Urinary bladder (tissue), 4 donors: Measurements from ENCODE around the gene AIFM3. TPM values are rescaled to one million over a fixed set of nuclear protein-coding genes. Genes with fewer than 3 reads are reported as not detected.
A peak's percentile ranks its signal among the peaks of the same experiment; 100 is the strongest.

Experiments used
- DNase-seq: peaks from one replicate; pipeline ENCODE4 v3.0.0-alpha.2; 2015; ENCODE audit errors: extremely low spot score
- H3K27ac ChIP-seq: one replicate; pipeline ENCODE4 v1.5.1; 2013; ENCODE audit warnings: low read depth, mild to moderate bottlenecking, moderate library complexity
- H3K36me3 ChIP-seq: one replicate; pipeline ENCODE4 v1.6.1; 2013; ENCODE audit warnings: mild to moderate bottlenecking, moderate library complexity; ENCODE audit not compliant: insufficient read depth
- H3K4me1 ChIP-seq: one replicate; pipeline ENCODE4 v1.6.1; 2013; ENCODE audit warnings: mild to moderate bottlenecking, moderate library complexity; ENCODE audit not compliant: insufficient read depth
- H3K4me3 ChIP-seq: one replicate; pipeline ENCODE4 v1.5.1; 2013; ENCODE audit warnings: low read depth, low read length
- WGBS: extraction: QIAGEN DNeasy Blood & Tissue Kit; methylation state at CpG from one replicate; pipeline ENCODE4 v1.1.7; 2013; 5-methylcytosine and 5-hydroxymethylcytosine counted together
- polyA plus RNA-seq: library from polyadenylated mRNA; stranded (reverse); fragments of 200-250 nt; gene quantifications from one replicate; pipeline ENCODE4 v1.2.3, GENCODE V29; 2013
- total RNA-seq: library from RNA; depleted of rRNA; stranded (reverse); fragments of >200 nt; gene quantifications from one replicate; pipeline ENCODE4 v1.2.3, GENCODE V29; 2014
- donor health status: healthy with polysubstance abuse.
- donor health status: healthy.

Gene AIFM3
- total and polyA plus RNA-seq, 2 donors, result 0.53 to 2.8 TPM

DNA sequence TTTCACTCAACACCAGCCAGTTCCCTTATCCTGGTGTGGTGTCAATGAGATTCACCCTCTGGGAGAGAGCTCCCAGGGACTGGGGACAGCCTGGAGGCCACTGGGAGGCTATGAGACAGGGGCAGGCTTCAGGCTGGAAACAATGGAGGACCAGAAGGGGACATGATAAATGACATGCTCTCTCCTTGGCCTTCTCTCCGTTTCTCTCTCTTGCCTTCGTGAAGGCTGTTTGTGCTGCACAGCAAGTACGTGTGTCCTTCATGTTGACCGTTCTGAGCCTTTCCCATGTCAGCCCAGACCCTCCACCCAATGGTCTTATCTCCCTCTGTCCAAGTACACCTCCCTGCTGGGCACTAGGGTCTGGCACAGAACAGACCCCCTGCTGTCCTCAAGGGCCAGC lies 13.5 kb downstream of the AIFM3 start:
- Histone ChIP-seq H3K36me3 (no peaks in the 10 kb centered on the region), H3K27ac (no peak overlapping the region), H3K4me3 (no peak overlapping the region), H3K4me1 (no peaks in the 10 kb centered on the region)
- 78% methylated on average over 4 of the region's 4 CpGs for WGBS
- no peak for DNase-seq

DNA sequence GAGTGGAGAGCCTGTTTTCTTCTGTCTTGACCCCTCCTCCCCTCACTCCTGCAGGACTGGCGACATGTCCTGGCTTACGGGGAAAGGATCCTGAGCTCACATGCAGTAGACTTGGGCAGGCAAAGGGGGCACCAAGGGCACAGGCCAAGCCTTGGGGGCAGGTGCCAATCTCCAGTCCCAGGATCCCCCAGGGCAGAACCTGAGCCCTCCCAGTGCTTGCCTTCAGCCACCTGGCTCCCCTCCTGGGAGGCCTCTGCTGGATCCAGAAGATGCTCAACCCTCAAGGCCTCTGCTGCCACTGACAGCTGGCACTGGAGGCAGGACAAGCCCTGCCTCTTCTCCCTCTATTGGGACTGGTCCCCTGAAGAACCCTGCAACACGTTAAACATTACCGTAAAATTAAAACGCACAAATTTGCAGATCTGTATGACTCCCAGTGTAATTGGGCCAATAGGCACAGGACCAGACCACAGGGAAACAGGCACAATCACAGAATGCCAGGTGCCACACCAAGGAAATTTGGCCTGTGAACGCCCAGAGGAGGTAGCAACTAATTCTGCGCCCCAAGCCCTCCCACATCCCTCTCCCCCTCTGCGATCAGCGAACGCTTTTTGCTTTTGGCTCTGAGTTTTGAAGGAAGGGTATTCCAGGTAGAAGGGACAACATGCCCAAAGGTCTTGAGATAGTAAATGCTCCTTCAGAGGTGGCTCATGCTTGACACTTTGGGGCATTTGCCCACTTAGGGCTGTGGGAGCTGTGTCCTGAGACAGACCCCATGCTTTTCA lies 14.1 kb downstream of the AIFM3 start:
- Histone ChIP-seq H3K4me3 (peak overlapping the region; percentile 86), H3K36me3 (no peaks in the 10 kb centered on the region), H3K27ac (peak overlapping the region; percentile 89), H3K4me1 (no peaks in the 10 kb centered on the region)
- no peak for DNase-seq
- 63% methylated on average over 10 of the region's 10 CpGs for WGBS

DNA sequence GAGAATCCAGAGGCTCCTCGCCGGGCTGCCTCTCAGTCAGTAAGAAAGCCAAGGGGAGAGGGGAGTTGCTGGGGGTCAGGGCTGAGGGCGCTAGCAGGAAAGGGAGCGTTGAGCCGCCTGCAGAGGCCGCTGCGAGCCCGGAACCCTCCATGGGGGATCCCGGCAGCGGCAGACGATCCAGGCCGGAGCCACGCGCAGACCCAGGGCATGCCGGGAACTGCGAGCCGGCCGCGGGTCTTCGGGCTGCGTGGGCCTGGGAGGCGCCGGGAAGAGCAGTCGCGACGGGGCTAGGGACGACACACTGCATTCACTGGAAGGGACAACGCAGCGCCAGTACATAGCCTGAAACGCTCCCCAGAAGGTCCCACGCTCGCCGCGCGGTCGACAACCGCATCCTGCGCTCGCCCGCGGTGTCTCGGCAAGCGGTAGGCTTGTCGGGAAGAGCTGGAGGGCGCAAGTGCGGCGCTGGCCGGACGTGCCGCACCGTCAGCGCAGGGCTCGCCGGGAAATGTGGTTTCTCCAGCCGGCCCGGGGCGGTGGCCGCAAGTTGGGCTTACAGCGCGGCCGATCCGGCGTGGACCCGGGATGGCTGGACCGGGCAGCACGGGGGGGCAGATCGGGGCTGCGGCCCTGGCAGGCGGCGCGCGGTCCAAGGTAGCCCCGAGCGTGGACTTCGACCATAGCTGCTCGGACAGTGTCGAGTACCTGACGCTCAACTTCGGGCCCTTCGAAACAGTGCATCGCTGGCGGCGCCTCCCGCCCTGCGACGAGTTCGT lies 14.9 kb downstream of the AIFM3 start, which contains the start of gene LZTR1:
Gene LZTR1 (plus strand): TSS at position 511 of the 776 bp plus-strand sequence. CDS start 75 bp downstream, at position 586.
- WGBS, result under 1% methylated on average over 87 of the region's 87 CpGs
- DNase-seq, result peak; percentile 37
- H3K4me3 ChIP-seq, result peak within 1 kb of the TSS; percentile 86

DNA sequence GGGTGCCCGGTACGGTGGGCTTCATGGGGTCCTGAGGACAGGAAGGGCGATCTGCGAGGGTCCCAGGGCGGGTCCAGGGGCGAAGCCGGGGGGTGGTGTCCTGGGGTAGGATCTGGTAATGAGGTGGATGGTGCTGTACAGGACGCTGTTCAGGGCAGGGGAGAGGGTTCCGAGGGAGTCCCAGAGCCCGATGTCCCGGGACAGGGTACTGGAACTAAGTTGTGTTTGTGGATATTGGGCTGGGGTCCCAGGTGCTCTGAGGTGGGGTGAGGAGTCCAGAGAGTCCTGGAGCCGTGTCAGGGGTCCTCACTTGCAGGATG lies 15.5 kb downstream of the AIFM3 start:
- Histone ChIP-seq H3K4me1 (no peaks in the 10 kb centered on the region), H3K27ac (no peak overlapping the region), H3K4me3 (peak overlapping the region; percentile 86), H3K36me3 (no peaks in the 10 kb centered on the region)
- no peak for DNase-seq
- 2% methylated on average over 12 of the region's 12 CpGs for WGBS

More for the DNA sequence above, 14.9 kb downstream of the AIFM3 start, which contains the start of gene LZTR1:
- Histone ChIP-seq H3K4me1 (no peaks in the 10 kb centered on the region), H3K27ac (peak within 1 kb of the TSS; percentile 89), H3K36me3 (no peaks in the 10 kb centered on the region)

DNA sequence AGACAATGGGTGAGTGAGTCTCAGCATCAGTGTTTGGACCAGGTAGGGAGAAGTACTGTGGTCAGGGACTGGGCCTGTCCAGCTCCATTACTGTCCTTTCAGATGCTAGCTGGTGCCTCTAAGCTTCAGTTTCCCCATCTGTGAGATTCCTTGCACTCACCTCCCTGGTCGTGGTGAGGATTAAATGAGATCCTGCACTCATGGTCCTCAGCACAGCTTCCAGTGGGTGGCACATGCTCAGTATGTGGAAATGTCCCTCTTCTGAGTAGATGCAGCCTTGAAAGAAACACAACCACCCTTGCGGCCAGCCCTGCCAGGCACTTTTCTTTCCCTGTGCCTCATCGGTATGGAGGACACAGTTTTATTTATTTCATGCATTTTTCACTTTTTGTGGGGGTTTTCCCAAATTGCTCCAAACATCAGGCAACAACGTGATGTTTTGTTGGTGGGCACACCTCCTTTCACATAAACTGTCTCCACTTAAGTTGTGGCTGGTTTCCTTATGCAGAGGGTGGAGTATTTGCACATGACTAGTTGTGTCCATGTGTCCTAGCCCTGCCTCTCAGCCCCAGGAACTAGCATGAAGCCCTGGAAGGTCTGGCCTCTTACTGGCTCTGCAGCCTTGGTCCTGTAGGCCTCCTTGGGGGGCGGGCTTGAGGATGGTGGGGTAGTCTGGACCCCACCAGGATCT lies 16.2 kb downstream of the AIFM3 start:
- Histone ChIP-seq H3K4me1 (no peaks in the 10 kb centered on the region), H3K27ac (no peak overlapping the region), H3K4me3 (no peak overlapping the region), H3K36me3 (no peaks in the 10 kb centered on the region)
- 72% methylated on average over 5 of the region's 5 CpGs for WGBS
- DNase-seq, result no peak

DNA sequence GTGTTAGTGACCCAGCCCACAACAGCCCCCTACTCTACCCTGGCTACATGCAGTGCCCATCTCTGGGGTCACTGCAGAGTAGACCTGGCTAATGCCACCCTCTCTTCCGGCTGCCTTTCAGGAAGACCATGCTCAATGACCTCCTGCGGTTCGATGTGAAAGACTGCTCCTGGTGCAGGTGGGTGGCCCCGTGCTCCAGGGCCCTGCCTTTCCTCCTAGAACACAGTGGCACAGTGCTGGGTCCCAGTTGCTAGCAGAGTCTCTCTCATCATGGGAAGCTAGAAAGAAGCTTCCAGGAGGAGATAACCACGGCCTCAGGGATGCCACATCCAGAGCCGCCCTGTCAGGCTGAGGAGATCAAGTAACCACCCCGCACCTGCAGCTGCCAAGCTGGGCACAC lies 18.7 kb downstream of the AIFM3 start:
- H3K36me3 ChIP-seq, result no peaks in the 10 kb centered on the region
- 97% methylated on average over 7 of the region's 7 CpGs for WGBS

DNA sequence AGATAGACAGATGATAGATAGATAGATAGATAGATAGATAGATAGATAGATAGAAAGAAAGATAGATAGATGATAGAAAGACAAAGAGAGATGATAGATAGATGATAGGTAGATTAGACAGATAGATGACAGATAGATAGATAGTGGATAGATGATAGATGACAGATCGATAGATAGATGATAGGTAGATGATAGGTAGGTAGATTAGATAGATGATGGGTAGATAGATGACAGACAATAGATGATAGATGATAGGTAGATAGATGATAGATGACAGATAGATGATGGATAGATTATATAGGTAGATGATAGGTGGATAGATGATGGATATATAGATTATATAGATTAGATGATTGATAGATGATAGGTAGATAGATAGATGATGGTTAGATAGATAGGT lies 19.3 kb downstream of the AIFM3 start:
- no peaks in the 10 kb centered on the region for H3K4me1 ChIP-seq
- H3K27ac ChIP-seq, result no peak overlapping the region
- H3K4me3 ChIP-seq, result no peak overlapping the region
- WGBS, result 97% methylated on average over 1 of the region's 1 CpG
- H3K36me3 ChIP-seq, result no peaks in the 10 kb centered on the region
- no peak for DNase-seq

More for the DNA sequence above, 18.7 kb downstream of the AIFM3 start:
- Histone ChIP-seq H3K27ac (no peak overlapping the region), H3K4me1 (no peaks in the 10 kb centered on the region), H3K4me3 (no peak overlapping the region)
- DNase-seq, result no peak

DNA sequence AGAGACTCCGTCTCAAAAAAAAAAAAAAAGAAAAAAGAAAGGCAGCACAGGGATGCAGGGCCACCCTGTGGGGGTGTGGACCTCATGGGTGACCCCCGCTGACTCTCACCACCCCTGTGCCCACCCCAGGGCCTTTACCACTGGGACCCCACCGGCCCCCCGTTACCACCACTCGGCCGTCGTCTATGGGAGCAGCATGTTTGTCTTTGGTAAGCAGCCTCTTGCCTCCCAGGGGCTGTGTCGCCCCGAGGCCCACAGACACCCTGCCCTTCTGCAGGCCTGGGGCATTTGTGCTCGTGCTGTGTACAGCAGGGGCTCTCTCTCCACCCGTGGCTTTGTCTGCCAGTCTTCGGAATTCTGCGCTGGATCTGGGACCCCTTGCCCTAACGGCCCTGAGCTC lies 20.3 kb downstream of the AIFM3 start:
- no peaks in the 10 kb centered on the region for H3K4me1 ChIP-seq
- no peak for DNase-seq
- no peak overlapping the region for H3K27ac ChIP-seq
- H3K4me3 ChIP-seq, result no peak overlapping the region
- H3K36me3 ChIP-seq, result no peaks in the 10 kb centered on the region
- WGBS, result 89% methylated on average over 14 of the region's 14 CpGs

DNA sequence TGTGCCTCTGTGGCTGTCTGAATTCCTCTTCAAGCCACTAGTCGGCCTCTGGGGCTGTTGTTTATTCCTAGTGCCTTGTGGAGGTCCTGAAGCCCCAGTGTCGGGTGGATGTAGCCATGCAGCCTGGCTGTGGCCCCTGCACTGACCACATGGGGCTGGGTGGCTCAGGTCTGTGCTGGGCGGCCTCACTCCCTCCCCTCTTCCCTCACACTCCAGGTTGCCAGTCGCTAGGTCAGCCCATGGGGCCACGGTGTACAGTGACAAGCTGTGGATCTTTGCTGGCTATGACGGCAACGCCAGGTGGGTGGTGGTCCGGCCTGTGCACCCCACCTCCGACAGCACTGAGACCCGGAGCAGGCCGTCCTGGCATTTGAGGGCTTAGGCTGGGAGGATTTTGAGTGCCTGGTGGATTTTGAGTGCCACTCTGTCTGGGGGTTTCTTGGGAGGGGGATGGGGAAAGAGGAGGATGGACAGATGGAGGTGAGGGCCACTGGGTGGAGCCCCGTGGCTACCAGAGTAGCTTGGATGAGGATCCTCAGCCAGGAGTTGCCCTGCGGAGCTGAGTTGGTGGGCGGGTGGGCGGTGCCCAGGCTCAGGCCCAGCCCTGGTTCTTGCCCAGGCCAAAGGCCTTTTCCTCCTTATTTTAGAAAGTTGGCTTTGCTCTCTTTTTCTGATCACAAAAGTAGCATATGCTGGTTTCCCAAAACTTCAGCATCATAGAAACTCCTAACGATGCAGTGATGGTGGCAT lies 21.7 kb downstream of the AIFM3 start:
- no peak overlapping the region for H3K27ac ChIP-seq
- no peaks in the 10 kb centered on the region for H3K36me3 ChIP-seq
- no peaks in the 10 kb centered on the region for H3K4me1 ChIP-seq
- DNase-seq, result no peak
- H3K4me3 ChIP-seq, result no peak overlapping the region
- WGBS, result 87% methylated on average over 16 of the region's 16 CpGs

DNA sequence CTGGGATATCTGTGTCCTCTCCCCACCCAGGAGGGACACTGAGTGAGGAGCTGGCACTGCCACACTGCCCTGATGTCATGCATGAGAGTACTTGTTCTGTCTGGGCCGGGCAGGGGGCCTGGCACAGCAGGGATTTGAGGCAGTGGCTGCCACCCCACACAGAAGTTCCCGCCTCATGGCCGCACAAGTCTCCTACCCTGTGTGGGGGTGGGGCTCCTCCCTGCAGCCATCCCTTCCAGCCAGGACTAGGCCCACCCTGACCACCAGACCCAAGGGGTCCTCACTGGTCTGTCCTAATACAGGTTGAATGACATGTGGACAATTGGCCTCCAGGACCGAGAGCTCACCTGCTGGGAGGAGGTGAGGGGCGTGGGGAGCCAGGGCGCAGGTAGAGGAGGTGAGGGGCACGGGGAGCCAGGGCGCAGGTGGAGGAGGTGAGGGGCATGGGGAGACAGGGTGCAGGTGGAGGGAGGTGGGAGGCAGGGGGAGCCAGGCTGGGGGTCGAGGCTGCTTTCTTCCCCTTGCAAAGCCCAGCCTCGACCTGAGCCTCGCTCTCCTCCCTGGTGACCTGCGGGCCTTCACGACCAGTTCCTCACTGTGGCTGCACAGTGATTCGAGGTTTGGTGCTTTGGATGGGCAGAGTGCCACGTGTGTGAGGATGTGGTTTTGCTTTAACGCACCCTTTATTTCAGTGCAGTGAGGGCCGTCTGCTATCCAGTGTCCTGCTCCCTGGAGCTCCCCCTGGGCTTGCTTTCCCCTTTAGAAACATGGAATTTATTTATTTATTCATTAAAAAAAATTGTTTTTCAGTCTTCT lies 22.5 kb downstream of the AIFM3 start:
- no peaks in the 10 kb centered on the region for H3K4me1 ChIP-seq
- H3K4me3 ChIP-seq, result no peak overlapping the region
- no peak for DNase-seq
- H3K36me3 ChIP-seq, result no peaks in the 10 kb centered on the region
- no peak overlapping the region for H3K27ac ChIP-seq
- WGBS, result 66% methylated on average over 17 of the region's 17 CpGs

DNA sequence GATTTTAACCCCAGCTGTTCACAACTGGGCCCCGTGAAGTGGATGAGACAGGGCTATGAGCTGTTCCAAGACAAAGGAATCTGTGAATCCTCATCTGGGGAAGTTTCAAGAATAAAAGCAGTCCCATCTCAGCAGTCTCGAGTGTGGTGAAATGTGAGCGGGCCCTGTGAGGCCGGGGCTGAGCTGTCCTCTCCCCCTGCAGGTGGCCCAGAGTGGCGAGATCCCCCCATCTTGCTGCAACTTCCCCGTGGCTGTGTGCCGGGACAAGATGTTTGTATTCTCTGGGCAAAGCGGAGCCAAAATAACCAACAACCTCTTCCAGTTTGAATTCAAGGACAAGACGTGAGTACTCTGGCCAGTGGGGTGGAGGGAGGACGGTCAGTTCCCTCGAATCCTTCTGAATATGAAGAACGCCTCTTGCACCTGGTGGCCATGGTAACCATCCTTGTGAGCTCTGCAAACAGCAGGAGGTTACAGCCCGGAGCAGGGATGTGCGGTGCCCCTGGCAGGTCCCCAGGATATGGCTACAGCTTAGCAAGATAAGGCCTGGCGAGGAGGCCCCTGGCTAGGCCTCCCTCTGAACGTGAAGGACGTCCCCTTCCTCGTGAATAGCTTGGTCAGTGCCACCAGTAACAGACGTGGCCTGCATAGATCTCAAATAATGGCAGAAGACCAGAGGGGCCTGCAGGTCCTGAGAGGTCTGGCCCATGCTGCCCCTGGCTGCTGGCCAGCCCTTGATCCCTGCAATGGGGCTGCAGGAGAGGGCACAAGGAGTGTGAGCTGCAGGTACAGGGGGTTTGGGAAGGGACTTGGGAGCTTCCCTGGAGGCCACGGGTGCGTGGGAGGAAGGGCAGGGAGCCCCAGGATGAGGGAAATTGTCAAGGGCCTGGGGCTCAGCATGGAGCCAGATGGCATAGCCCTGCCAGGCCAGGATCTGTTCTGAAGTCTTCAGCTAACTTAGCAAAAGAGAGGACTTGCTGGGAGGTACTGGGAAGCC lies 23.4 kb downstream of the AIFM3 start:
- Histone ChIP-seq H3K4me3 (no peak overlapping the region), H3K27ac (no peak overlapping the region), H3K36me3 (no peaks in the 10 kb centered on the region), H3K4me1 (no peaks in the 10 kb centered on the region)
- 78% methylated on average over 21 of the region's 21 CpGs for WGBS
- DNase-seq, result no peak
